GM04503 (cell line): ENCODE measurements around the gene MED20.
"Not testable (repeated sequence)": the region's sequence is repeated elsewhere in the genome, so short reads cannot be mapped to it uniquely, and the experiment has no call there.

Experiments
- DNase-seq: peaks from one replicate; pipeline ENCODE4 v3.0.0-alpha.2; 2012; ENCODE audit warnings: low read depth

The MED20 gene, protein sequence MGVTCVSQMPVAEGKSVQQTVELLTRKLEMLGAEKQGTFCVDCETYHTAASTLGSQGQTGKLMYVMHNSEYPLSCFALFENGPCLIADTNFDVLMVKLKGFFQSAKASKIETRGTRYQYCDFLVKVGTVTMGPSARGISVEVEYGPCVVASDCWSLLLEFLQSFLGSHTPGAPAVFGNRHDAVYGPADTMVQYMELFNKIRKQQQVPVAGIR

DNA sequence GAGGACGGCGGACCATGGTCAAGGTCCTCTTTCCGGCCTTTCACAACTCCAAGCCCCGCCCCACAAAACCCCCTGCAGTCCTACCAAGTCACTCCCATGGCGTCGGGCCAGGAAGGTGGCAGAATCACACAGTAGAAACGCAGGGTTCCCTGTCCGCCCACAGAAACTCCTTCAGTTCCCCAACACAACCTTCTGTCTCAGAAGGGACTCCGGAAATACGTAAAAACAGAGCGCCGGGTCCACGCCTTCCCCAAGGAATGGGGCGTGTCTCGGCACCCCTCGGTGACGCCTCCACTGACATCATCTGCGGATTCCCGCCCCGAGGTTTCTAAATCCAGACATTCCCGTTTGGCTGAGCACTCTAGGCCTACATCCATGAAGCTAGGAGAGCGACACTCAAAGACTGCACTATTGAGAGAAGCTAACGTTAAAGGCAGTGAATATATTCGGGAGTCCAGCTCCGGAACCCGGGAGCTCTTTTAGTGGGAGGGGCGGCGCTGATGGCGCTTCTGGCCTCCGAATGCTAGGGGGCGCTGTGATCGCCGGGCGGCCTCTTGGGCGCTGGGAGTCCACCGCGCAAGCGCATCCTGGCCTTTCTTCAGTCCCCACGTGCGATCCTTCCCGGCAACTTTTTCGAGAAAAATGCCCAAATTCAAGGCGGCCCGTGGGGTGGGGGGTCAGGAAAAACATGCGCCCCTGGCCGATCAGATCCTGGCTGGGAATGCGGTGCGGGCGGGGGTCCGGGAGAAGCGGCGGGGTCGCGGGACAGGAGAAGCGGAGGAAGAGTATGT lies at the start of gene MED20, which contains the start of gene BYSL:
Gene MED20 (minus strand): TSS at position 219 of the 791 bp plus-strand sequence. CDS start 121 bp downstream, at position 98.
Gene BYSL (plus strand): TSS at position 579 of the 791 bp plus-strand sequence. CDS start 64 bp downstream, at position 643.
- peak; percentile 81 for DNase-seq

DNA sequence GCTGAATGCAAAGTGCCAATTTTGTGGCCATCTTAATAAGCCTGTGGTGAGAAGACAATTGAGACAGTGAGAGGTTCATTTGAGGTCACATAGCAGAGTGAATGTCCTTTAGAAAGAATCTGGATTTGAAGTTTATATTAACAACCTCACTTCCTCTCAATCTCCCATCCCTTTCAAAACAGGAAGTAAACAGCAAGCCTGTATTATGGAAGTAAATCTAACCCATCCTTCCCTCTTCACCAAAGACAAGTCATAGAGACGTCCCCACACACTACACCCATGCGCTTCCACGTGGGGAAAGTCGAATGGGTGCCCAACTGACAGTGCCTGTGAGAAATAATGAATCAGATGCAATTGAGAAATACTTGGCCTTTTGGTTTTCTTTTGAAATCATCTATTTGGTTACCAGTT lies 49.5 kb upstream of the MED20 start:
- peak; percentile 39 for DNase-seq

DNA sequence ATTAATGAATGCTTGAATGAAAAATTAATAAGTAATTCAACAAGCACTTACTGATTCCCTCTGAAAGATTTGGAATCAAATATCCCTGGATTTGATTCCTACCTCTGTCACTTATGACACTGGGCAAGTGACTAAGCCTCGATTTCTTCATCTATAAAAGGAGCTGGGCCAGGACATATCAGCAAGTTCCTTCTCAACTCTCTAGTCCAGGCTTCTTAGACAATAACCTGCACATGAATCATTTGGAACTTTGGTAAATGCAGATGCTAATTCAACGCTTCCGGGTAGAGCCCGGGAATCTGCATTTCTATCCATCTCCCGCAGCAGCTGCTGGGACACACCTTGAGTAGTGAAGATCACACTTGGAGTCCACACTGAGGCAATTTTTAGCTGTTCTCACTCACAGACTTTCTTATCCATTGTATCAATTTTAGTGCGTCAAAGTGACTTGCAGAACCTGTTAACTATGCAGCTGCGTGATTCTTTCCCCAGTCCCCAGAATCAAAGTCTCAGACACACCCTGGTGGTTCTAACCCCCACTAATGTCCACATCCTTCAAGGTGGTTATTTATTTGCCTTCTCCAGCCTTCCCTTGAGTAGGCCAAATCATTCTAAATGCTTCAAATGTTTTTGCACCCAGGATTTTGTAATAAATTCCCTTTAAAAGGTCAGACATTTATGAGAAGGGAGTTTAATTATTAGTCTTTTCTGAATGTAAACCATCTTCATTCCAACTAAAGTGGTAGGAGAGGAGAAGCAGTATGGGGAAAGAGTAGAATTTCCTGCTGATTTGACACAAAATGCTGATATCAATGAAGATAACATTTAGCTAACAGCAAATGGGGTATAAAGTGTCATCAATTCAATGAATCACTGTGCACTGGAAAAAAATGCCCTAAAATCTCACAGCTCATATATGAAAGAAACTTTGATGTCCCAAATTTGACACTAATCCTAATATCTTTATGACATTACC lies 46.7 kb upstream of the MED20 start:
- DNase-seq, result no peak

DNA sequence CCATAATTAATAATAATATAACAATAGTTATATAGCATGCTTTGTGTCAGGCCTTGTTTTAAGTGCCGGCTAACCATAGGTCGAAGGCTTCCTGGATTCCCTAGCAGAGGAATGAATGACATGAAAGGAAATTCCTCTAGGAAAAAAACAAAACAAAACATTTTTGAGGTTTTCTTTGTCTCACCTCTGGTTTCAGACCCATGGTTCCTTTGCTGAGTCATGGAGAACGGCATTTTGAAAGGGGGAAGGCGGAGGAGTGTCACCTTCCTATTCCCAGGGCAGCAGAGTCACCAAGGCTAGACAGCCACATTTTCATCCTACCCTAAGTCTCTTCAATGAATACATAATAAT lies 46.0 kb upstream of the MED20 start:
- DNase-seq, result no peak

DNA sequence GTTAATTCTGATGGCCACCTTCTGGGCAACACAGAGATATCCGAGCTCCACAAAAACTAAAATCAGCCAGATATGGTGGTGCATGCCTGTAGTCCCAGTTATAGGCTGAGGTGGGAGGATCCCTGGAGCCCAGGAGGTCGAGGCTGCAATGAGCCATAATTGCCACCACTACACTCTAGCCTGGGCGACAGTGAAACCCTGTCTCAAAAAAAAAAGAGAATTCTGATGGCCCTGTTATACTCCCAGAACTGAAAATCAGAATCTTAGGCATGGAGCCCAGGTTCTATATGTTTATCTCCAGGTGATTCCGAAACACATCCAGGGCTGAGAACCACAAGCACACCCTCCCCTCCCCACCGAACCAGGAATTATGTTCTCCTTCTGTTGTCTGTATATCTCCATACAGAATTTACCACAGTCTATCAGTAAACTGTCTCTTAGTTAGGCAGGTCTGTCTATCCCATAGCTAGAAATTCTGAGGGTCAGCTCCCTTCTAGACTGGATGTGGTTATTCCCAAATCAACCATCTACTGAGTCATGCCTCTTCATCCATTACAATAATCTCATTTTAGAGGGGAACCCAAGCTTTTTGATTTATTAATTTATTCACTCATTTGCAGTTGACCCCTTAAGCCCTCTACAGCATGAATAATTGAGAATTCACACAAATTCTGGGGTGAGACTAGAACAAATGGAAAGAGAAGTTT lies 45.4 kb upstream of the MED20 start:
- DNase-seq, result no peak

DNA sequence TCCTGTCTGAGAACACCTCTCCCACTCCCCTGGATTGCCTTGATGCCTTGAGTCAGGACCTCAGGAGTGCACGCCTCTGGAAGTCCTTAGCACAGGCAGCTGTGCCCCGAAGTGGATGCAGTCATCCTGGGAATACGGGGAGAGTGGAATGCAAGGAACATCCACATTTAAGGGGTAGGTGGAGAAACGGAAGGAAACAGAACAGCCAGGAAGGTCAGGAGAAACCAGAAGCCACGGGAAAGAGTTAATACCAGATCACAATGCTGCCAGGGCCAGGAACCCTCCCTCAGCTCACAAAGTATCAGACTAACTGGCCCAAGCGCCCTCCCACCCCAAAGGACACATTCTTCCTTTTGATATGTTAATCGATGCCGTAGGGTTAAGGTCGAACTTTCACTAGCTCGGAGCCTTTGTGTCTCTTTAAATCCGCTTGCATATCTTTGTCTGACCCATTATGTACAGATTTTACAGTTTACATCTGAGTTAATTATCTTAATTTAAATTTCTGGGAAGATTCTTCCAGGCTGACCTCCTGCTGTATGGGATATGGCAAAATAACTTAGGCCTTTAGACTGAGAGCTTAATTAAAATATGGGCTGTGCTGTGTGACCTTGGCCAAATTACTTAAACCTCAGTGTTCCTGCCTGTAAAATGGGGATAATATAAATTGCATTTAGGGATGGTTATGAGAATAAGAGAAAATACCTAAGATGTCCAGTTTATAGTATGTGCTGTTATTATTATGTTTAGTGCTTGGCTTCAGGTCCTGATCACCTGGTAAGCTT lies 44.7 kb upstream of the MED20 start:
- no peak for DNase-seq

DNA sequence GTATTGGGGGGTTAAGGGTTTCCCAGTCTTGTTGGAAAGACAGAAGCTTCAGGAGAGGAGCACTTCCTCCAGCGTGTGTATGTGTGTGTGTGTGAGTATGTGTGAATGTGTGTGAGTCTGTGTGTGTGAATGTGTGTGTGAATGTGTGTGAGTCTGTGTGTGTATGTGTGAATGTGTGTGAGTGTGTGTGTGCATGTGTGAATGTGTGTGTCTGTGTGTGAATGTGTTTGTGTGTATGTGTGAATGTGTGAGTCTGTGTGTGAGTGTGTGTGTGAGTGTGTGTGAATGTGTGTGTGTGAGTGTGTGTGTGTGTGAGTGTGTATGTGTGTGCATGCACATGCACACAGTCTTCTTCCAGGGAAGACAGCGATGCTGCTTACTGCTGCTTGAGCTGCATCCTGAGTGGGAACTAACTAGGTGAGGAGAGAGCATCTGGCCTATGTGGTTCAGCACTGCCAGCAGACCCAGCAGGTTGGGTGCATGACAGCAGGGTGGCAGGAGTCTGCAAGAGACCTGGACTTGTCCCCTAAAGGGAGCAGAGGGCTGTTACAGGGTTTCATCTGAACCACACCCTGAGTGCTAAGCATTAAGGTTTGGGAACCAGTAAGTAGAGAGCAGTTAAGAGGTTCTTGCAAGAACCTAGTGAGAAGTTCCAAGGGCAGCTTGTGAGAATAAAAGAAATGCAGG lies 43.4 kb upstream of the MED20 start:
- no peak for DNase-seq

DNA sequence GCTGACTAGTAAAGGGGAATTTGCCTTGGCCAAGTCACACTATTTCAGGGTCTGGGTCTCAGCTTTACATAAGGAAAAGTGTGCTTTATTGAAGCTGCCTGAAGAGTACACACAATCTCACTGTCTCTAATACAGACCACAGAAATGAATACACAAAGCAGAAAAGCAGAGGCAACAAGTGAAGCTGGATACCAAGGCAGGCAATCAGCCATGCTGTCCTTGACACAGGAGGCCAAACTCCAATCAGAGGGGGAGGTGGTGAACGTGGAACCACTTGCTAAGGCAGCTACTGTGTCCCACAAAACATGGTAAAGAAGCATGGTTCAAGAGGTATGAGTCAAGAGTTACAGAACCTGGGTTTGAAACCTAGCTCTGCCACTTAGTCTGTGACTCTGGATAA lies 42.4 kb upstream of the MED20 start:
- DNase-seq, result no peak

DNA sequence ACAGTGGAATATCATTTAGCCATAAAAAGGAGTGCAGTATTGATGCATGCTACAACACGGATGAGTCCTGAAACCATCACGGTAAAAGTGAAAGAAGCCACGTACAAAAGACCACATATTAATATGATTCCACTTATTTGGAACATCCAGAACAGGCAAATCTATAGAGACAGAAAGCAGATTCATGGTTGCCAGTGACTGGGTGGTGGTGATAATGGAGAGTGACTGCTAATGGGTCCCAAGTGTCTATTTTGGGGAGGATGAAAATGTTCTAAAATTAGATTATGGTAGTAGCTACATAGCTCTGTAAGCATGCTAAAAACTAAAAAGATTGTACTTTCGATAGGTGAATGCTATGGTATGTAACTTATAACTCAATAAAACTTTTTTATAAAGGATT lies 39.1 kb upstream of the MED20 start:
- DNase-seq, result no peak

DNA sequence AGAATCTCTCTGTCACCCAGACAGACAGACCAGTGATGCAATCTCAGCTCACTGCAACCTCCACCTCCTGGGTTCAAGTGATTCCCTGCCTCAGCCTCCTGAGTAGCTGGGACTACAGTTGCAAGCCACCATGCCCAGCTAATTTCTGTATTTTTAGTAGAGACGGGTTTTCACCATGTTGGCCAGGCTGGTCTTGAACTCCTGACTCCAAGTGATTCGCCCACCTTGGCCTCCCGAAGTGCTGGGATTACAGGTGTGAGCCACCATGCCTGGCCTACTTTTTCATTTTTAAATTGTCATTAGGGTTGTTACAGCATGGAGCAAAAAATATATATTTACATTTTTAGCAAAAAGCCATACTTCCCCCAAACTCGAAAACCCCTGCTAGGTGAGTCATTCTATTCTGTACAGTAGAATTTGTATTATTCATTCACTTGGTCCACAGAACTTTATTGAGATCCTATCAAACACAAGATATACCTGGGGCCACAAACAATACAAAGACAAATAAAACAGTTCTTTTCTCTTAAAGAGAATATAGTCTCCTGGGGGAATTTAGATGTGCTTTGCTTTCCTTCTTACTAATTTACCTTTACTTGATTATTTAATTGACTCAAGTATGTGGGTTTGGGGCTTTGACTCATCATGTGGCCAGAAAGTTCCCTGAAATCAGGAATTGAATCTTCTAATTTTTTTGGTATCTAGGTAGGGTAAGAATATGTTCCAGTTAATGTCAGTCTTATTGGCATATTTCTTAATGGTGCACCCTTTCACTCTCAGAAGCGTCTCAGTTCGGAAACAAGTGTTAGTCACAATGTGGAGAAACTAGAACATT lies 37.3 kb upstream of the MED20 start:
- DNase-seq, result no peak

DNA sequence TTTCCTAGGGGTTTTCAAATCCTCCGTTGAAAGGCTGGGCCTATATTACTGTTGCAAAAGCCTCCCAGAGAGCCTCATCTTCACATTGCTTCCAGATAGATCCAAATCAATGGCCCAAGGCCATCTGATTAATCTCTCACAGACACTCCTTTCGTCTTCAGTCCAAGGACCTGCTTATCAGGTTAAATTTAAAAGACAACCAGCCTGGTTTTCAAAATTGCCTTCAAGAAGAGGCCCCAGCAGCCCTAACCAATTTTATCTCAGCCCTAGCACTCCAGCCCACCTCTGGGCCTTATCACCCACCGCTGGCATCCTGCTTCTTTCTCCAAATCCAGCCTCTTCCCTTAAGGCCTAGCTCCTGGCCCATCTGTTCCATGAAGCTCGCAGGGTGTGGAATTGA lies 36.2 kb upstream of the MED20 start:
- no peak for DNase-seq

DNA sequence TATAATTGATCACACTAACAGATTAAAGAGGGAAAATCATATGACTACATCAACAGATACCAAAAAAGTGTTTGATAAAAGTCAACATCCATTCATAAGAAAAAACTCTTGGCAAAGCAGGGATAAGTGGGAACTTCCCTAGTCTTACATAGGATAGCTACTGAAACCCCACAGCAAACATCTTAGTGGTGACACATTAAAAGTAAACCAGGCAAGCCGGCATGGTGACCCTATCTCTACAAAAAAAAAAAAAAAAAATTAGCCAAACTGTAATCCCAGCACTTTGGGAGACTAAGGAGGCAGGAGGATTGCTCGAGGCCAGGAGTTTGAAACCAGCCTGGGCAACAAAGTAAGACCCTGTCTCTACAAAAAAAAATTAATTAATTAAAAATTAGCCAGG lies 34.5 kb upstream of the MED20 start:
- DNase-seq, result no peak

DNA sequence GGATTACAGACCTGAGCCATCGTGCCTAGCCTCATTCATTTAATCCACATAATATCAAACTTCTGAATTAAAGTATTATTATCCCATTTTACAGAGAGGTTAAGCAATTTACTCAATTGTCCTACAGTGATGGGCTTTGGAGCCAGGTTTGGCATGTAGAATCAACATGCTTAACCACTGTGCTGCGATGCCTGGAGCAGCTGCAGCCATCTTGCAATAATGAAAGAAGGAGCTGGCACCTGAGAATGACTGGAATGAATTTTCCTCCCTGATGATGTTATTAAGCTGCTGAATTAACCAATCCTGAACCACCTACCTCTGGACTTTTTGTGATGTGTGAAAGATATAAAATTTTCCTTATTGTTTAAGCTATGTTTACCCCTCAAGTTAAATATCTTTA lies 33.7 kb upstream of the MED20 start:
- DNase-seq, result no peak

DNA sequence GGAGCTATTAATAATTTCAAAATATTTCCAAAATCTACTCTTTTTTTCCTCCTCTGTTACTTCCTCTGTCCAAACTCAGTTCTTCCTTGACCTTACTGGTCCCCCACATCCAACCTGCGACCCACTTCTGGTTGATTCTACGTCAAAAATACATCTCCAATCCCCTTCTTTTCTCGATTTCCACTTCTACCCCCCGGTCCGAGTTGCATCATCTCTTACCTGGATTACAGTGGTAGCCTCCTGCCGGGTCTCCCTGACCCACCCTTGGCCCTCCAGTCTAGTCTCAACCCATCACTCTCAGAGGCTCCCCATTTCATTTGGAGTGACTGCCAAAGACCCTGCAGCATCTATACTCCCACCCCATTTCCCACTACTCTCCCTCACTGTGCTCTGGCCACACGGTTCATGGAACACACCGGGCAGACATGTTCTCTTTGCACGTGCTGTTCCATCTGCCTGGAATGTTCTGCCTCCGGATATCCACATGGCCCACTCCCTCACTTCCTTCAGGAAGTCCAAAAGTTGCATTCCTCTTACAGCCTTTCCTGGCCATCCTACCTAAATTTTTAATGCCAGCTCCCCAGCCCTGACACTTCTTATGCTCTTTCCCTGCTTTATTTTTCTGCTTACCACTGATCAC lies 26.8 kb upstream of the MED20 start:
- DNase-seq, result no peak

DNA sequence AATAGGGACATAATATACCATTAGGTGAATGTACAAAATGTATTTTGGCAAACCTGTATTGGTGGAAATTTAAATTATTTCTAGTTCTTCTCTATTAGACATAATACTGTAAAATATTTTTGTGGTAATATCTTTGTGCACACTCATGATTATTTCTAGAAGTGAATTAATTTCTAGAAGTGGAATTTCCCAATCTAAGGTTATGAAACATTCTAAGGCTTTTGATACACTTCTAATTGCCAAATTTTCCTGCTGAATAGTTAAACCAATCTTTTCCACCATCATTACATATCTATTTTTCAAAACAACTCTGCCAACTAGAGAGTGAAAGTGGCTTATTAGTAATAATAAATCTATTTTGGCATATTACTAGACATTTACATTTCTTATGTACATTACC lies 22.5 kb upstream of the MED20 start:
- no peak for DNase-seq

DNA sequence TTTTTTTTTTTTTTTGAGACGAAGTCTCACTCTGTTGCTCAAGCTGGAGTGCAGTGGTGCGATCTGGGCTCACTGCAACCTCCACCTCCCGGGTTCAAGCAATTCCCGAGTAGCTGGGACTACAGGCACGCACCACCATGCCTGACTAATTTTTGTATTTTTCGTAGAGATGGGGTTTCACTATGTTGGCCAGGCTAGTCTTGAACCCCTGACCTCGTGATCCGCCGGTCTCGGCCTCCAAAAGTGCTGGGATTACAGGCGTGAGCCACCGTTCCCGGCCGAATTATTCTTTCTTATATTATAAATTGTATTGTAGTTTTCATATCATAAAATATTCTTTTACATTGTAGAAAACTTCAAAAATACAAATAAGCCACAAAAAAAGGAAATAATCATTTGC lies 21.9 kb upstream of the MED20 start:
- DNase-seq, result not testable (repeated sequence)

DNA sequence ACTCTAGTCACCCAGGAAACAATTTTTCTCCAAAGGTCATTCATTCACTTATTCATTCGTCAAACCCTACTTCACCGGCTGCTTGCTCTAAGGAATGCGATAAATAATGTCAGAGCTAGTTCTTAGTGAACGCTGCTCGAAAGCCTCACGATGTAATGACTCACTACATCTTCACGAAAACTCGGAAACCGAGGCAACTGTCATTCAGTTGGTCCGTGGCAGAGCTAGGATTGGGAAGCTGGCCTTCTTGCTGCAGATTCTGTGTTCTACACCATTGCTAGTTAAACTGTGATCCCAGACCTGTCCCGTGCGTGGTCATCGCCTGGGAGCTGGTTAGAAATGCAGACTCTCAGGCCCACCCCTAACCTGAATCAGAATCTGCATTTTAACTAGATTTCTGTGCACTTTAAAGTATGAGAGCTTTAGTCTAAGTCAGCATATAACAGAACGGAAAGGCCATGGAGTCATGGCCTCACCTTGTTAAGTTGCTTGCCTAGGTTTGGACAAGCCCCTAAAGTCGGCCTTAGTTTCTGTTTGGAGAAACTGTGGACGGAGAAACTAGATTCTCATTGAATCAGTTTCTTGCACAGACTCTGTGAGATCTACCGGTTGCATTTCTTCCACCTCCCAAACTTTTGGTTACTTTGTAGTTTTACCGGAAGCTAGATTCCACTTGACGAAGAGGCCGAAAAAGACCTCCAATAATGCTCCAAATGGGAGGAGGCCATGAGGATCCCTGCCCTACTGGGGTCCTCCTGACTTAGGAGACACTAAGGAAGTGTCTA lies 21.3 kb upstream of the MED20 start:
- DNase-seq, result no peak
